Left kidney (tissue), 2 donors: ENCODE data around the gene PTGR1. TPM values are rescaled to one million over a fixed set of nuclear protein-coding genes. Genes with fewer than 3 reads are reported as not detected.
"Not testable (repeated sequence)": the region's sequence is repeated elsewhere in the genome, so short reads cannot be mapped to it uniquely, and the experiment has no call there.

Experiments used
- DNase-seq: peaks from one replicate; pipeline ENCODE4 v3.0.0-alpha.2; 2013
- polyA plus RNA-seq: library from polyadenylated mRNA; unstranded; fragments of 120-200 nt; gene quantifications from one replicate; pipeline ENCODE4 v1.2.1, GENCODE V29; 2013; ENCODE audit not compliant: insufficient read length

Gene PTGR1
- polyA plus RNA-seq, 1 donor = 278 TPM

DNA sequence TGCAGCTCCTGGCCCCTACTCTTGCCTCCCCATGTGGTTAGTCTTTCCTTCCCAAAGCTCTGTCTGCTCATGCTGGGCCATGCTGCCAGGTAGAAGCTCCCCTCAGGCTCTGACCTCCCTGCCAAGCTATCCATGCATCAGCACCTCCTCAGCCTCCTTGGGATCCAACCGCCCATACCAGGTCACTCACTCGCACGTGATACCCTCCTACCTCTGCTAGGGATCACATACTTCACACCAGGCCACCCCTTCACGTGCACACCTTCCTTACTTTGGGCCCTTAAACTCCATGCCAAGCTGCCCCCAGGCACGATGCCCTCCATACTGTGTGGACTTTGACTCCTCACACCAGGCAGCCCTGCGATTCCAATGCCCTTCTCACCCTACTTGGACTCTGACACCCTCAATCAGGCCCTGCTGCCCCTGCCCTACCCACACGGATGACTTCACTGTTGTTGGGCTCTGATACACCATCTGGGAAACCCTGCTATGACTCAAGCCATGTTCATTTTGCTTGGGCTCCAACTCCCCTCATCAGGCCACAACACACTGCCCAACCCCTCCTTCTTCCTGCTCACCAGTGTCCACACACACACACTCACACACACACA lies 40.3 kb downstream of the PTGR1 start:
- DNase-seq = no peak

DNA sequence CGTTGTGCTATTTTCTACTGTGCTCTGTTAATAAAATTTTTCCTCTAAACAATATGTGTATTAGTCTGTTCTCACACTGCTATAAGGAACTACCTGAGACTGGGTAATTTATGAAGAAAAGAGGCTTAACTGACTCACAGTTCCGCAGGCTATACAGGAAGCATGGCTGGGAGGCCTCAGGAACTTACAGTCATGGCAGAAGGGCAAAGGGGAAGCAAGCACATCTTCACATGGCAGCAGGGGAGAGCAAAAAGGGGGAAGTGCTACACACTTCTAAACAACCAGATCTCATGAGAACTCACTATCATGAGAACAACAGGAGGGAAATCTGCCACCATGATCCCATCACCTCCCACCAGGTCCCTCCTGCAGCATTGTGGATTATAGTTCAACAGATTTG lies 44.0 kb downstream of the PTGR1 start:
- DNase-seq = not testable (repeated sequence)

DNA sequence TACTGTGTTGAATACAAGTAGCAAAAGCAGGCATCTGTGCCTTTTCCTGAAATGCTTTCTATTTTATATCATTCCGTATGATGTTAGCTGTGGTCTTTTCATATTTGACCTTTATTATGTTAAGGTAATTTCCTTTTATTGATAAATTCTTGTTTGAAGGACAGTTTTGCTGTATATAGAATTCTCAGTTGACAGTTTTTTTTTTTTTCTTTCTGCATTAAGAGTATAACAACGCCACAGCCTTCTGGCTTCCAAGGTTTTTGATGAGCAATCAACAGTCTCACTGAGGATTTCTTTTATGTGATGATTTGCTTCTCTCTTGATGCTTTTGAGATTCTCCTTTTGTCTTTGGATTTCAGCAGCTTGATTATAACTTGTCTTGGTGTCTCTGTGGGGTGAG lies 50.8 kb downstream of the PTGR1 start:
- no peak for DNase-seq

DNA sequence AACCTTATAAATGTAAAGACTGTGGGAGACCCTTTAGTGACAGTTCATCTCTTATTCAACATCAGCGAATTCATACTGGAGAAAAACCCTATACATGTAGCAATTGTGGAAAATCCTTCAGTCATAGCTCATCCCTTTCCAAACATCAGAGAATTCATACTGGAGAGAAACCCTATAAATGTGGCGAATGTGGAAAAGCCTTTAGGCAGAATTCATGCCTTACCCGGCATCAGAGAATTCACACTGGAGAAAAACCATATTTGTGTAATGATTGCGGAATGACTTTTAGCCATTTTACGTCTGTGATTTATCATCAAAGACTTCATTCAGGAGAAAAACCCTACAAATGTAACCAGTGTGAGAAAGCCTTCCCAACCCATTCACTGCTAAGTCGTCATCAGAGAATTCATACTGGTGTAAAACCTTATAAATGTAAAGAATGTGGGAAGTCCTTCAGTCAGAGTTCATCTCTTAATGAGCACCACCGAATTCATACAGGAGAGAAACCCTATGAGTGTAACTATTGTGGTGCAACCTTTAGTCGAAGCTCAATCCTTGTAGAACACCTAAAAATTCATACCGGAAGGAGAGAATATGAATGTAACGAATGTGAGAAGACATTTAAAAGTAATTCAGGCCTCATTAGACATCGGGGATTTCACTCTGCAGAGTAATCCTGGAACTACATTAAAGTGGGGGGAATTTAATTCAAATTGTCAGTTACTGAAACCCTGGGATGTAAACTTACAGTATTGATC lies 56.8 kb downstream of the PTGR1 start:
- DNase-seq = no peak

DNA sequence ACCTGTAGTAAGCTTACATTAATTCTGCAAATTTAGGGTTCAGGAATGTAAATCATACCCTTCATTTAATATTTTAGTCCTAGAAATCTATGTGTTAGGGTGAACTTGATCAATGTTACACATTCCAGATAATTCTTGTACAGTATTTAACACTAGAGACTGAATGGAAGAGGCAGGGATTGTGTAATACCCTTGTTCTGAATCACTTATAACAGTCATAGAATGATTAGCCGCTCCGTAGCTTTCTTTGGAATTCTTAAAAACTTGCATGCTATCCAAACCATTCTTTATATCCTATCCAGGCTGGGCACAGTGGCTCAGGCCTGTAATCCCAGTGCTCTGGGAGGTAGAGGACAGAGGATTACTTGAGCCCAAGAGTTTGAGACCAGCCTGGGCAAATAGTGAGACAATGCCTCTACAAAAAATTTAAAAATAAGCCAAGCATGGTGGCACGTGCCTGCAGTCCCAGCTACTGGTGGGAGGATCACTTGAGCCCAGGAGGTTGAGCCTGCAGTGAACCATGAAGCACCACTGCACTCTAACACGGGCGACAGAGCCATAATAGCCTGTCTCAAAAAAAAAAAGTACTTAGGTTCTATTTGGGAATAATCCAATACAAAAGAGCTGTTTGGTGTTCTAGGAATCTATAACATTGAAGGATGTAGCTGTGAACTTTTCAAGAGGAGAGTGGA lies 66.2 kb downstream of the PTGR1 start:
- no peak for DNase-seq

DNA sequence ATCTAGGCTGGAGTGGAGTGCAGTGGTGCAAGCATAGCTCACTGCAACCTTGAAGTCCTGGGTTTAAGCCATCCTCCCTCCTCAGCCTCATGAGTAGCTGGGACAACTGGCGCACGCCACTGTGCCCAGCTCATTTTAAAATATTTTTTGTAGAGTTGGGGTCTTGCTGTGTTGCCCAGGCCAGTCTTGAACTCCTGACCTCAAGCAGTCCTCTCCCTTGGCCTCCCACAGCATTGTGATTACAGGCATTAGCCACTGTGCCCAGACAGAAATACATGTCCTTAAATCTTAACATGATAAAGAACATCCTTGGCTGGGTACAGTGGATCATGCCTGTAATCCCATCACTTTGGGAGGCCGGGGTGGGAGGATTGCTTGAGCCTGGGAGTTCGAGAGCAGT lies 67.7 kb downstream of the PTGR1 start:
- no peak for DNase-seq

DNA sequence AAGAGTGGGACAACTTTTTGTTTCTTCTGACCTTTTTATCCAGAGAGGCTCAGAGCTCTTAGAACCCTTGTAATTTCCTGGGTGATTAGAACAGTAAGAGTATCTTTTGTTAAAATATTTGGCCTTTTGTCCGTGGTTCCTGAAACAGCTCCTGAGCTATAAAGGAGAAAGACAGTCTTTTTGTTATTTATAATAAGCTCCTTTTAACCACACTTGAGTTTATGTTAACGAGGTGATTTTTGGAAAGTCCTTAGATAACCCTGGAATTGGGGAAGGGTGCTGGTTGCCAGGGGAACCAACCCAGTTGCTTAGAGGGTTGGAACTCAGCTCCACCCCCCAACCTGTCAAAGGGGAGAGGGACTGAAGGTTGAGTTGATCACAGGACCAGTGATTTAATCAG lies 69.7 kb downstream of the PTGR1 start:
- no peak for DNase-seq

DNA sequence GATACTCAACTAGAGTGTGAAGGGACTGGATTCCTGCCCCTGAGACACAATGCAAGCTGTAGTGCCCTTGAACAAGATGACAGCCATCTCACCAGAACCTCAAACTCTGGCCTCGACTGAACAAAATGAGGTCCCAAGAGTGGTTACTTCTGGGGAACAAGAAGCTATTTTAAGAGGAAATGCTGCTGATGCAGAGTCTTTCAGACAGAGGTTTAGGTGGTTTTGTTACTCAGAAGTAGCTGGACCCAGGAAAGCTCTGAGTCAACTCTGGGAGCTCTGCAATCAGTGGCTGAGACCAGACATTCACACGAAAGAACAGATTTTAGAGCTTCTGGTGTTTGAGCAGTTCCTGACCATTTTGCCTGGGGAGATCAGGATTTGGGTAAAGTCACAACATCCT lies 72.1 kb downstream of the PTGR1 start:
- no peak for DNase-seq

DNA sequence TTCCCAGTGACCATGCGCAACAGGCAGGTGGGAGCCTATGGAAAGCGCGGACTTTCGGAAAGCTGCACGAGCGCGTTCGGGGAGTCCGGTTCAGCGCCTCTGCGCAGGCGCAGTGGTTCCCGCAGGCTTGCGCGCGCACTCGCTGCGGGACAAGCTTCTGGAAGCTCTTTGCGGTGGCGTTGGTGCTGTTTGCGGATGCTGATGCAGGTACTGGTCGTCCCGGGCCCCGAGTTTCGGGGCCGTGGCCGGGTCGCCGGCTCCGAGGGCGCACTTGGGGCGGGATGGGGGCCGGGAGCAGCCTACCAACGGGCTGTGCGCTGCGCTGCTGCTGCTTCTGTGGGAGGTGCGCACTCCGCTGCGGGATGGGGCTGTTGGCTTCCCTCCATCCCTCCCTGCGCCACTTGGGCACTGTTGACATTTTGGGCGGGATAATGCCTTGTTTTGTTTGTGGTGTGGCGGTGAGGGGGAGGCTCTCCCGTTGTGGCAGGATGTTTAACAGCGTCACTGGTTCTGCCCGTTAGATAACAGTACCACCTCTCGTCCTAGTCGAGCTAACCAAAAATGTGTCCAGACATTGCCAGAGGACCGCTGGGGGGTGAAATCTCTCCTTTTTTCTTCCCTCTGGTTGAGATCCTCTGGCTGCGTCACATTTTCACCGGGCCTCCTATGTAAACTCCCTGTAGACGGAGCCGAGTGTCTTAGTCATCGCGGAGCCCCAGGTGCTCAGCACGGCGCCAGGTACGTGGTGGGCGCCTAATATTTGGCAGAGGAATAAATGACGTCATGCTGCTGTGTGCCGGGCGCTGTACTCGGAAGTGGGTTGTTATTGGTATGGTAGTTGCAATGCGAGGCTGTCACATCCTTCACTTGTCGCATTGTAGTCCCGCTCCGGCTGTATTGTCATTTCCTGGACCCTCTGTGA lies 74.1 kb downstream of the PTGR1 start, which contains the start of gene ZNF483:
Gene ZNF483, plus strand, starts transcription at position 124 of the 922 bp plus-strand sequence. CDS start 2,217 bp downstream, outside the sequence.
- DNase-seq = peak; percentile 84

DNA sequence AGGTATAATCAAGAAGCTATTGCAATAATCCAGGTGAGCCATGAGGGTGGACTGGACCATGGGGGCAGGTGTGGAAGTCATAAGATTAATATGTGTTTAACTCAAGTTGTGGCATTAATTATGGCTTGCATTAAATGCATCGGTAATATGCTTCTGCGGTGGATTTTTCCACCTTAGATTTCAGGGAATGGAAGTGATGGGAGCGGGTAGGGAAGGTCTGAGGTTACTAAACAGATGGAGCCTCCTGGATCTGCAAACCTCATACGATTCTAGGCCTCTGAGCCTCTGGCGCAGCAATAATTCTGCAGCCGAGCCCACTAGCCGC lies 74.8 kb downstream of the PTGR1 start:
- DNase-seq = no peak

DNA sequence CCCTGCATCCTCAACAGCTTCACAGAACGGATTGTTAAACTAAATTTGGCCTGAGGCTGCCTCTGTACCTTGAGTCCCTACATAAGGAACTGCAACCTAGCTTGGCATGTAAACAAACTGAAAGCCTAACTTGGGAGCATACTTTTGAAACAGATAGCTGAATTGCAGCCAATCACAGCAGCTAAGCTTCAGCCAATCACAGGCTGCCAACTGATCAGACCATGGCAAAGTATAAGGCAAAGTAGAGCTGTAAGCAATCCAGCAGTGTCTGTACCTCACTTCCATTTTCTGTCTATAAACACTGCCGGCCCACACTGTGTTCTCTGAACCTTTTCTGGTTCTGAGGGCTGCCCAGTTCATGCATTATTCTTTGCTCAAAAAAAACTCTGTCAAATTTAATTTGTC lies 83.4 kb downstream of the PTGR1 start:
- DNase-seq = no peak

DNA sequence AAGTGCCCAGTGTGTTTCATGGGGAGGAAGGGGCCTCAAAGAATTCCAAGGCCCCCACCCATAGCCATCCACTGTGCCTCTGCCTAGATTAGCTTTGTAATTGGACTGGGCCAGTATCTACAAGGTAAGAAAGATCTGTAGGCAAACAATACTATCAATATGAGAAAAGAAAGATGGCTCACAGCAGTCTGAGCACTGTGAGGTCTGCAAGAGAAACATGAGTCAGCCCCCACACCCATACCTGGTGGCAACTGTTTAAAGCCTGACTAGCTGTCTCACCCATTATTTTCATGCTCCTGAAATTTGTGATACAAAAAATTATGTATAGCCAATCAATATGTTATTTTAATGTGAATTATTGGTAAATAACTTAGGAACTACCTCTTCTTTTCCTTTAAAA lies 84.5 kb downstream of the PTGR1 start:
- DNase-seq = no peak

Other genes starting within 250 kb of the PTGR1 start
- gene ECPAS, start 115.3 kb downstream of the PTGR1 start, polyA plus RNA-seq = 95.2 TPM
- 3.9 TPM for gene ZNF483, start 74.5 kb downstream of the PTGR1 start, polyA plus RNA-seq
- gene DNAJC25, start 31.7 kb upstream of the PTGR1 start, polyA plus RNA-seq = 16.5 TPM
- gene GNG10, start 62.0 kb upstream of the PTGR1 start, polyA plus RNA-seq = 59.3 TPM
- gene SHOC1, start 195.3 kb upstream of the PTGR1 start, polyA plus RNA-seq = 1.5 TPM